DMS114 treated with DMSO at 0.1 percent for 48 hours (cell line): ENCODE measurements around the gene JMJD7.

Source experiments
- DNase-seq: peaks from one replicate; lab custom pipeline; 2025; ENCODE audit not compliant: unreplicated experiment; lab: John Stamatoyannopoulos, UW

The JMJD7 gene

DNA sequence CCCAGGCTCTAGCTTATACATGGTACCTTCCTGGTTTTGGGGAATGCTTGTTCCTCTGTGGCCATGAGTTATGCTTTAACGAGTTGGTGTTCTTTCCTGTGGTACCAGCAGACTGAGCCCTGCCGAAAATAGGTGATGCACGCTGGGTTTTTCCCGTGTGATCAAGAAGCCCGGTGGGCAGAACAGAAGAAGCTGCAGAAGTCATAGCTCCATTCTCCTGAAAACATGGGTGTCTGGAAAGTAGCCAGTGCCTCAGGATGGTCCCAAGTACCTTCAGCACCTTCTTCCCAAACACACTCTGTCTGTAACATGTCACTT lies 28.4 kb upstream of the JMJD7 start:
- no peak for DNase-seq

DNA sequence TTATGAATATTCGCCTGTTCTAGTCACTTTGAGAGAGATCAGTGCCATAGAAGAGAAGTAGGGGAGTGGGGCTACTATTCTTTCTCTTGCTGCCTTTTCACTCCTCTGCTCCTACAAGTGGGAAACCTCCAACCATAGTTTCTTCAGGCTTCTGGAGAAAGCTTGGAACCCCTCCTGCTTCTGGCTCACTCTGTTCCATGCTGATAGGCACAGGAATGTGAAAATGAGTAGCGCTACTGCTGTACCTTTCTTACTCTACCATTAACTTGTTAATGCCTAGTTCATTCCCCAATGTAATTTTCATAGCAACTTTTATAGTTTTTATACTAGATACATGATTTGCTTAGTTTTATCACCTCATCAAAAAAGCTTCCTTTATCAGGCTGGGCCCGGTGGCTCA lies 26.7 kb upstream of the JMJD7 start:
- no peak for DNase-seq

DNA sequence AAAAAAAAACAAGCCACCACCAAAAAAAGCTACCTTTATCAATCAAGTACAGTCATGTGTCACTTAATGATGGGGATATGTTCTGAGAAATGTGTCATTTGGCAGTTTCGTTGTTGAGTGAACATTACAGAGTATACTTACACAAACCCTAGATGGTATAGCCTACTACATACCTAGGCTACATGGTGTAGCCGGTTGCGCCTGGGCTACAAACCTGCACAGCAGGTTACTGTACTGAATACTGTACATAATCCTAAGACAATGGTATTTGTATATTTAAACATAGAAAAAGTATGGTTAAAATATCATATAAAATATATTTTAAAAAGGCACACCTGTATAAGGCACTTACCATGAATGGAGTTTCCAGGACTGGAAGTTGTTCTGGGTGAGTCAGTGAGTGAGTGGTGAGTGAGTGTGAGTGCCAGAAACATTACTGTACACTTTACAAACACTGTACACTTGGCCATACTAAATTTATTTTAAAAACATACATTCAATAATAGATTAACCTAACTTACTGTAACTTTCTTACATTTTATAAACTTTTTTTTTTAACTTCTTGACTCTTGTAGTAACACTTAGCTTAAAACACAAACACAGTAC lies 25.9 kb upstream of the JMJD7 start:
- no peak for DNase-seq

DNA sequence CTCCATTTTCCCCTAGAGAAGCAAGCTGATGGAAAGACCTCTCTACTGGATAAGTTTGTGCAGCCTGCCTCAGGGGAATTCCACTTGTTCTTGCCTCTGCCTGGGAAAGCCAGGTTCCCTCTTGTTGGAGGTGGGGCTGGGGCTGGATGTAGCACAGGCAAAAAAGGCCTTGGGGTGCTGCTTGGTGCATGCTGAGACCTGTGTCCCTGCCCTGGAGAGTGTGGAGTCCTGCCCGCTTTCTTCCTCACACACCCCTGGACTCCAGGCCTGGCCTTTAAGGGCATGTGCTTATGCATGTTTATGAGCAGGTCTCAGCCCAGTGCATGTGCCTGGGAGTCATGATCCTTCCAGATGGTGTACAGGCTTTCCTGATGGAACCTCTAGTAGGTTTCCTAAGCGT lies 23.5 kb upstream of the JMJD7 start:
- no peak for DNase-seq

DNA sequence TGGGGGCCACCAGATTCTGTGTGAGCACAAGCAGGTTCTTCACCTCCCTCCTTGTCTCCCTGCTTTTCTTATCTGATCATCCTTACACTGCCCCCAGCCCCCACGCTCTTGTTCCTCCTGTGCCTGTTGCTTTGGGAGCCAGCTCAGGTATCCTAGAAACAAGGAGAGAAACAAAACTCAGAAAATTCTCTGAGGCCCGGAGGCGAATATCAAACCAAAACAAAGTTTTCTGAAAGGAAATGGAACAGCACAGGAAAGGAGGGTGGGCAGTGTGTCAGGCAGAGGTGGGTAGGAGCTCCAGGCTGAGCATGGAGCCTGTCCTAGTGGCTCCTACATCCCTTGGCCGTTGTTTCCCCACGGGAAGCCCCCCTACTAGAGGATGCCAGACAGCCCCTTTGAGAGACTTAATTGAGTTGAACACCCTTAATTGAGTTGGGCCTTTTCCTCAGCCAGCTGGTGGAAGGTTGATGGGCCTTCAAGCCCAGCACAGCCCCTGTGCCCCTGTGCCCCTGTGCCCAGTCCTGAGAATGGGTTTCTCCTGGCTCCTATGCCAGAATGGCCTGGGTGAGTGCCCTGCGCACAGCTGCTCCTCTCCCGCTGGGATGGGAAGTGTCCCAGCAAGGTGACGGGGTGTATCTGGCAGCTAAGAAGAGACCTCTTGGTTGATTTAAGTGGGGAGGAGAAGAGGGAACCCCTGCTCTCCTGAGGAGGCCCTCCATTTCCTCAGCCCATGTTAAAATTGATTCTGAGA lies 22.8 kb upstream of the JMJD7 start:
- DNase-seq: no peak

DNA sequence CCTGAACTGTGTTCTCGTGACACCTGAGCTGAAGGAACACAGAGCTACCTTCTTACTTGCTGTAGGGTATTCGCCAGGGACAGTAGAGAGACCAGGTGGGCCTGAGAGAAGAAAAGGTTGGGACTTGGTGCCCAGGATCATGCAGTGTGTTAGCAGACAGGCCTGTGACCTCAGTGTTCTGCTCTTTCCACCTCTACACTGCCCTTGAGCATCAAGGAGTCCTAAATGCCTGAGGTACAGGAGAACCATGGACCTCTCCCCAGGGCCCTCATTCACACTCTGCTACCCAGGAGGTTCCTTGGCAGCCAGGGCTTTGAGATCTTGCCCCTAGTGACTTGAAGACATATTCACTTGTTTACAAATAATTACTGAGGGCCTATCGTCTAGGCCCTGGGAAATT lies 22.2 kb upstream of the JMJD7 start:
- DNase-seq: no peak

DNA sequence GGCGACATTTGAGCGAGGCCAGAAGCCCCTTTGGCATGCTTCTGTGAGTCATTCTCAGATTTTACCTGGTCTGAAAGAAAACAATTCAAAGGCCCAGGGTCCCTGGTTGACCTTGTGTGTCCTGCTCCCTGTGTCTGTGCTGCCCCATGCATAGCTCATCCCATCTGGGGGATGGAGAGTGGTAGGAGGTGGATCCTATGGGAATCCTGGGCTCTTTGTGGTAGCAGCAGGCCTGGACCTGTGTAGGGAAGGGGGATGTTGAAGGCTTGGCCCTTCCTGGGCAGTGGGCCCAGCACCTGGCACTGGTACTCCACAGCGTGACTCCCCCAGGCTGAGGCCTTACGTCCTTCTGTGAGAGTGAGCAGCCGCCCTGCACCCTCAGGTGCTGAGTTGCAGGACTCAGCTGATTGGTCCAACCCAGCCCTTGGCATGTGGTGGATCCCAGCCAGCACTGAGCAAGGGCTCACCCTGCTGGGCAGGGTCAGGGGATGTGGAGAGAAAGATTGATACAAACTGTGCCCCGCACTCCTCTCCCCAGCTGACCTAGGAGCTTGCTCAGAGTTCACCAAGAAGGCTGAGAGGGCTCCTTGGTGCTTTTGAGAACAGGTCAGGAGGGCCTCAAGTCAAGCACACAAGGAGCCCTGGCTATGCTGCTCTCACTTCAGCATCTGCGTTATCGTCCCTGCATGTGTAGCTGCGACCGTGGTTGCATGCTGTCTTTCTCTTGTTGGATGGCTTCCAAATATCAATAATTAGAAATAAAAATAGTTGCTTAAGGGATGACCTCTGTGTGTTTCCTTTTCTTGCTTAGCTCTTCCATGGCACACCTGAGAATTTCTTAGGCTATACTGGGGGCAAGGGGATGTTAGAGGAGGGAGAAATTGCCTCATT lies 21.4 kb upstream of the JMJD7 start:
- no peak for DNase-seq

DNA sequence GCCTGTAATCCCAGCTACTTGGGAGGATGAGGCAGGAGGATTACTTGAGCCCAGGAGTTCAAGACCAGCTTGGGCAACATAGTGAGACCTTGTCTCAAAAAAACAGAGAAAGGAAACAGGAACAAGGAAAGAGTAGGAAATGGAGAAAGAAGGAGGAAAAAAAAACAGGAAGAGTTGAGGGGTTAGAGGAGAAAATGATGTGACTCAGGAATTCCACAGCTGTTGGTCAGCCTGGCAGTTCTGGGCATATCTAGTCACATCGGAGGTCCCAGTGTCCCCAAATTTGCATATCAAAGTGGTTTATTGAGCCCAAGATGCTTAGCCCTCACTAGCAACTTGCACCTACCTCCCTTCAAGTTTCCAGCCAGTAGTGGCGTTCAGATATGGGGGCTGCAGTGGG lies 18.8 kb upstream of the JMJD7 start:
- DNase-seq: no peak

DNA sequence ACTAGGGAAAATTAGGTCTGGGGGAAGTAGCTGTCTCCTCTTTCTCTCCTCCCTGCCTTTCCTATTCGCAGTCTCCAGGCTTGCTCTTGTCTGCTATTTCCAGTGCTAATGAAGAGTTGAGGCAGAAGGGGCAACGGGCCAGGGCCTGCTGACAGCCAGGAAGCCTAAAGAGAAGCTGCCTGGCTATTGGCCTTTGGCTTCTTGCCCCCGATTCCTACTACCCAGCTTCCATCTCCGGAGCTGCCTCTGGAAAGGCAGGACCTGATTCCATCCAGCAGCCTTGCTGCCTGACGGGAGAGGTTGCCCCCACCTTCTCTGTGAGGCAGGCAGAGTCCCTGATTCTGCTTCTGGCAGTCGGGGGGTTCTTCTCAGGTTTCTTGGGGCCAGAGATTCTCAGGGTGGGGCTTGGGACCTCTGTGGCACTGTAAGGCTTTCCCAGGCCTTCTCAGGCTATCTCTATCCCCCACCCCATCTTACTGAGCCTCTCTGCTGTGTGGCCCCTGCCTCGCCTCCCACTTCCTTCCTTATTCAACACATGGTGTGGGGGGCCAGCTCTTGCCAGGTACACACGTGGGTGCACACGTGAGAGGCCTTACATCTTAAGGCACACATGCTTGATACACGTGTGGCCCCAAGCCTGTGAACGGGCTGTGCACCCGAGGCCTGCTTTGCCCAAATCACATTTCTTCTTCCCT lies 18.2 kb upstream of the JMJD7 start:
- DNase-seq: no peak

DNA sequence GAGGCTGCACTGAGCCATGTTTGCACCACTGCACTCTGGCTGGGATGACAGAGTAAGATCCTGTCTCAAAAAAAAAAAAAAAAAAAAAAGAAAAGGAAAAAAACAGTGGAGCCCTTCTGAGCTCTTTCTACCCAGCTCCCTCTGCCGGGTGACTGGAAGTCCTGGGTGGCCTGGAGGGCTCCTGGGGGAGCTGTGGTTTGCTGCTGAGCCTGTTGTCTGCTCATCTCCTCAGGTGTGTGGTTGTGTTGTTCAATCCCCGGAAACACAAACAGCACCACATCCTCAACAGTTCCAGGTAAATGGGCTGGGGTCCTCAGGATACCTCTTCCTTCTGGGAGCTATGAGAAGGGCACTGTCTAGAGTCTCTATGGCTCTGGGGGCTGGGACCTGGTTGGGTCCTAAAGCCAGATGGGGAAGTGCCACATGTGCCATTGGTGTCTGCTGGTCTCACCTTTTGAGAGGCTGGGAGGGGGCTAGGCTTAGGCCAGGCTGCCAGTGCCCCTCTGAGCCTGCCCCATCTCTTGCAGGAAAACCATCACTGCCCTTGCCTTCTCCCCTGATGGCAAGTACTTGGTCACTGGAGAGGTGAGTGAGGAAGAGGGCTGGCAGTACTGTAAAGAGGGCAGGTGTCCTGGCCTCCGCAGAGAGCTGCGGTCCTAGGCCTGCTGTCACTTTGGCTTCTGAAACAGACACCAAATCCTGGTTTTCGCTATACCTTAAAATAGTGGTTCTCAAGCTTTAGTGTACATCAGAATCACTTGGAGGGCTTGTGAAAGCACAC lies 17.1 kb upstream of the JMJD7 start:
- no peak for DNase-seq

DNA sequence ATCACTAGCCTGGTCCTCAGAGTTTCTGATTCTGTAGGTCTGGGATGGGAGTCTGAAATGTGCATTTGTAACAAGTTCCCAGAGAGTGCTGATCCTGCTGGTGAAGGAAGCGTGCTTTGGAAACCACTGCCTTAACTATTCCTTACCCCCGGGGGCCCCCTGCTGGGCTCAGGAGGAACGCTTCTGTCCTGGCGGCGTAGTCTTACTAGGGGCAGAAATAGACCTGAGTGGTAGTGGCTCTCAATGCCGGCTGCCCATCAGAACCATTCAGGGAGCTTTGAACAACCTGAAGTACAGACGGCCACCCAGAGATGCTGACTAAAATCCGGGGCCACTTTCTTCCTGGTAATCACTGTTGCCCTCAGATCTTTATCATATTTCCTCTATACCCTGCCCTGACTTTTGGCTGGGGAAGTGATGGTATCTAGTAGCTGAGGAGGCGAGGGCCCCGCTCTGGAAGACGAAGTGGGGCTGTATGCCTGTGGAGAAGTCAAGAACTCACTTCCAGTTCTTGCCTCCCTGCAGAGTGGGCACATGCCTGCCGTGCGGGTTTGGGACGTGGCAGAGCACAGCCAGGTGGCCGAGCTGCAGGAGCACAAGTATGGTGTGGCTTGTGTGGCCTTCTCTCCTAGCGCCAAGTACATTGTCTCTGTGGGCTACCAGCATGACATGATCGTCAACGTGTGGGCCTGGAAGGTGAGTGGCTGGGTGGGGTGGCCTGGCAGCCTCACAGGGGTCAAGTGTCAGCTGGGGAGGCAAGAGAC lies 16.3 kb upstream of the JMJD7 start:
- DNase-seq: peak; percentile 76

DNA sequence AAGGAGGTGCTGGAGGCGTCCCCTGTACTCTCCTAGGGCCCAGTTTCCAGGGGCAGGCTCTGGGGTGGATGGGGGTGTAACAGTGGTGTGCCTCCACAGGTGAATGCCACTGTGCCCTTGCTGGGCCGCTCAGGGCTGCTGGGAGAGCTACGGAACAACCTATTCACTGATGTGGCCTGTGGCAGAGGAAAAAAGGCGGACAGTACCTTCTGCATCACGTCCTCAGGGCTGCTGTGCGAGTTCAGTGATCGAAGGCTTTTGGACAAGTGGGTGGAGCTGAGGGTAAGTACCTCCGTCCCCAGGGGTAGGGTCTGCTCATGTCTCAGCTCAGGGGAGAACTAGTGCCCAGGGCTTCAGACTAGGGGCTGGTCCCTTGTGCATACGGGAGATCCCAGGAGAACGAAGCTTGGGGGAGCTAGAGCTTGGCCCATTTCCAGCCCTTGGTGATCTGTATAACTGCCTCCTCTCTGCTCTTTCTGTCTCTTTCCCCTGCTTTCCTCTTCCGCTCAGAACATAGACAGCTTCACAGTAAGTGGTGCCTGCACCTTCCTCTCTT lies 15.0 kb upstream of the JMJD7 start:
- DNase-seq: no peak

DNA sequence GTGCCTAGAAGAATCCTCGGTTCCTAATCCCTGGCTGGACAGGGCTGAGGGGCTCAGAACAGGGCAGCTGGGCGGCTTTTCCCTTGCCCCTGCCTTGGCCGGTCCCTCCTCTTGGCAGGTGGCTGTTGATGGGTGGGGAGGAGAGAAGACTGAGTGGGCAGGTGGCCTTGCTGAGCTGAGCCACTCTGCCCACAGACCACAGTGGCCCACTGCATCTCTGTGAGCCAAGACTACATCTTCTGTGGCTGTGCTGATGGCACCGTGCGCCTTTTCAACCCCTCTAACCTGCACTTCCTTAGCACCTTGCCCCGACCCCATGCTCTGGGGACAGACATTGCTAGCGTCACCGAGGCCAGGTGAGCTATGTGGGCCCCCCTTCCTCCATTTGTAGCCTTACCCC lies 14.5 kb upstream of the JMJD7 start:
- DNase-seq: no peak

DNA sequence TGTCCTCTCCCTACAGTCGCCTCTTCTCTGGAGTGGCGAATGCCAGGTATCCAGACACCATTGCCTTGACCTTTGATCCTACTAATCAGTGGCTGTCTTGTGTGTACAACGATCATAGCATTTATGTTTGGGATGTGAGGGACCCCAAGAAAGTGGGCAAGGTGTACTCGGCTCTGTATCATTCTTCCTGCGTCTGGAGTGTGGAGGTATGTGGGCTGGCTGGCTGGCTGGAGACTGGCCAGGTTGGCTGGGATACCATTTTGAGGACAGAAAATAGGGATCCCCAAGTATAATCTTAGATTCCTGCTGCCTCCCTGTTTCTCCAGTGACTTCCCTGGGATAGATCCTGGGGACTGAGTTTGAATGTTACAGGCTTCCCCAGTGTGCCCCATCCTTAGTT lies 13.4 kb upstream of the JMJD7 start:
- no peak for DNase-seq

DNA sequence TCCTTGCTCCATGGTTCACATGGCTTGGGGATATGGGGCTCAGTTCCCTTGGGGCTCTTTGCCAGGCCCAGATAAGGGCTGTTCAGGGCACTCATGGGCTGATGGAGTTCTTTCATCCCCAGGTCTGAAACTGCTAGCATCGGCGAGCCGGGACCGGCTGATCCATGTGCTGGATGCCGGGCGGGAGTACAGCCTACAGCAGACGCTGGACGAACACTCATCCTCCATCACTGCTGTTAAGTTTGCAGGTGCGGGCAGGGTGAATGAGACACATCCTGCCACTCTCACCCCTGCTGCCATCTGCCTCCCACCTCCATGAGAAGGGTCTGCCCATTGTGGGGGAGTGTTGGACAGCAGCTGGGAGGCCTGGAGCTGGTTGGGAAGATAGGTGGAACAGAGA lies 11.1 kb upstream of the JMJD7 start:
- no peak for DNase-seq

DNA sequence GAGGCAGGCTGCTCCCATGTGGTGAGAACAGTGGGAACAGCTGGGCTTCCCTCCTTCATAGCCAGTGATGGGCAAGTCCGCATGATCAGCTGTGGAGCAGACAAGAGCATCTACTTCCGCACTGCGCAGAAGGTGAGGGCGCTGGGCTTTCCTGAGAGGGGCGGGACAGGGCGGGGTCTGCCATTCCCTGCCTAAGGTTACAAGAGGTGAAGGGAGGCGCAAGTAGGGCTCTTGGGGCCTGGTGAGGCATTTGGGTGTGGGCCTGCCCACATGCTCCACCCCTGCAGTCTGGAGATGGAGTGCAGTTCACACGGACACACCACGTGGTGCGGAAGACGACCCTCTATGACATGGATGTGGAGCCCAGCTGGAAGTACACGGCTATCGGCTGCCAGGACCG lies 10.6 kb upstream of the JMJD7 start:
- DNase-seq: no peak

DNA sequence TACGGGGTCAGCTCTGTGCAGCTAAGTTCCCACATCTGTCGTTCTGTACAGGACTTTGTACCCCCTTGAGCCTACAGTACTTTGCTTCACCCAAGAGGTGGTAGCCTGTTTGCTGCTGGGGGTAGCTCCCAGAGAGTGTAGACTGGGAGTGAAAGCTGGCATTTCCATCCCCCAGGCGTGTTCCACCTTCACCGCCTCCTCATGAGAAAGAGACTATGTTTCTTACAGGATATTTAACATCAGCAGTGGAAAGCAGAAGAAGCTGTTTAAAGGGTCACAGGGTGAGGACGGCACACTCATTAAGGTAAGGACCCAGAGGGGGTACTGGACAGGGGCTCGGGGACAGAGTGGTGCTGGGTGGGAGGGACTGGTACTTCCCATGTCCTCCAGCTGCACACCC lies 10.1 kb upstream of the JMJD7 start:
- no peak for DNase-seq

DNA sequence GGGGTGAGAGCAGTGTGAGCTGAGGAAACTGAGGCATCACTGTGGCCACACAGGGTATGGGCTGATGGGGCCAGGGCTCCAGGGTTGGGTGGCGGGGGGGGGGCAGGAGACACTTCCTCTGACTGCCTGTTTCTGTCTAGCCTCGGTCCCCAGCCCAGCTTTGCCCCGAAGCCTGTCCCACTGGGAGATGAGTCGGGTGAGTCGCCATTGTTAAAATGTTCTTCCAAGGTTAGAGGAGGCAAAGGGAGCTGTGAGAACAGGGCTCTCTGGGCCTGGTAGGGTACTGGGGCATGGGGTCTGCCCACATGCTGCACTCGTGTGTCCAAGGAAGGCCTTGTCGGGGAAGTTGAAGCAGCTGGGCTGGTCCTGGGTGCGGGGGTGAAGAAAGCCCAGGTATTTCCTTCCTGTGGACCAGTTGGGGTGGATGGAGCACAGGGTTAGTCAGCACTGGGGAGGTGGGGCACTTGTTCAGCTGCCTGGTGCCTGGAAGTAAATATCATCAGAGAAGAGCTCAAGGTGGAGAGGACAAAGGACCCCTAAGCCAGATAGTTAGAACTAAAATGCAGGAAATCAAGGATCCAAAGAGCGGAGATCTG lies 8.3 kb upstream of the JMJD7 start:
- no peak for DNase-seq

DNA sequence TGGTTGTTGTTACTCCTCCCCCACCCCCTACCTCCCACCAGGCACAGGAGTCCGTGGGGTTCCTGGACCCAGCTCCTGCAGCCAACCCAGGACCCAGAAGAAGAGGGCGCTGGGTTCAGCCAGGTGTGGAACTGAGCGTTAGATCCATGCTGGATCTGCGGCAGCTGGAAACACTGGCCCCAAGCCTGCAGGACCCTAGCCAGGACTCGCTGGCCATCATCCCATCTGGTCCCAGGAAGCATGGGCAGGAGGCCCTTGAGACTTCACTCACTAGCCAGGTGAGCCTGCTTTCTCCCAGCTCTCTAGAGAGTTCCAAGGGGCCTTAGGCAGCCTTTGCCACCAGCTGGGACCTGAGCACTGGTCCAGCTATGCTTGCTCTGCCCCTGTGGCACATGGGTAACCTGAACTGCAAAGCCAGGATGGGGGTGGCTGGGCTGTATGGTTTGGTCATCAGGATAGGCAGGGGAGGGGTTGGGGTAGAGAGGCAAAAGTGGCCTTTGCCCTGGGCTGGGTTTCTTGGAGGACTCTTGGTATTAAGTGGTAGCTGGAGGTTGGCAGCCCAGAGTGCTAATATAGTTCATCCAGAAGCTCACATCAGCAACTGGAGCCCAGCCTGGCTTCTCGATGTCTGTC lies 7.0 kb upstream of the JMJD7 start:
- DNase-seq: no peak
